T47D (cell line): Measurements from ENCODE around the gene CDHR1.

ENCODE experiments used
- DNase-seq, 2 experiments: peaks; one replicate each; pipeline versions ENCODE4 v3.0.0 to v3.0.0-alpha.2; 2011 to 2012; ENCODE audit warnings: low read depth in 1 of 2, low spot score in 1 of 2
- JUND ChIP-seq: IDR thresholded peaks from 2 replicates; pipeline ENCODE4 v1.6.1; 2012; ENCODE audit warnings: low read depth
- in situ Hi-C: cut with HindIII; loops from 2 replicates; pipeline ENCODE4 v1.10.0; 2016; ENCODE audit warnings: low sequenced_read_pairs, low pct_unique_long_range_greater_than_20kb

CDHR1 gene

GRCh38 chr10:84232376-84232775 lies 38.0 kb downstream of the CDHR1 start:
- DNase-seq: no peak
- in situ Hi-C loops: no loop called here
- TF ChIP-seq JUND: no peak

GRCh38 chr10:84233940-84234339 lies 39.6 kb downstream of the CDHR1 start:
- no peak for TF ChIP-seq JUND
- no peak for DNase-seq
- in situ Hi-C loops: no loop called here

- TF ChIP-seq JUND: no peak
- in situ Hi-C loops: no loop called here
- no peak for DNase-seq
Measured at GRCh38 chr10:84234479-84234878, 40.1 kb downstream of the CDHR1 start.

- in situ Hi-C loops: no loop called here
- no peak for TF ChIP-seq JUND
- DNase-seq: no peak
Measured at GRCh38 chr10:84235096-84235495, 40.8 kb downstream of the CDHR1 start.

GRCh38 chr10:84236807-84237198 lies 42.5 kb downstream of the CDHR1 start:
- in situ Hi-C loops: no loop called here
- TF ChIP-seq JUND: no peak

GRCh38 chr10:84237199-84238051 lies 43.1 kb downstream of the CDHR1 start:
- in situ Hi-C loops: no loop called here
- no peak for TF ChIP-seq JUND
- DNase-seq: no peak

More at GRCh38 chr10:84236807-84237198, 42.5 kb downstream of the CDHR1 start:
- no peak for DNase-seq

- no peak for TF ChIP-seq JUND
- in situ Hi-C loops: no loop called here
- no peak for DNase-seq
Measured at GRCh38 chr10:84238909-84239308, 44.6 kb downstream of the CDHR1 start.

GRCh38 chr10:84241185-84241790 lies 47.0 kb downstream of the CDHR1 start, which contains the start of gene LRIT1:
Gene LRIT1, minus strand, starts transcription at chr10:84241546. Its CDS starts 107 bp downstream, at chr10:84241439.
- no peak for DNase-seq
- TF ChIP-seq JUND: no peak
- in situ Hi-C loops: no loop called here

- DNase-seq: no peak
- in situ Hi-C loops: no loop called here
- no peak for TF ChIP-seq JUND
Measured at GRCh38 chr10:84243759-84244158, 49.4 kb downstream of the CDHR1 start.

- no peak for TF ChIP-seq JUND
- in situ Hi-C loops: no loop called here
- no peak for DNase-seq
Measured at GRCh38 chr10:84244651-84245270, 50.4 kb downstream of the CDHR1 start, which contains the start of gene RGR. Gene RGR, plus strand, starts transcription at chr10:84245053. Its CDS starts 38 bp downstream, at chr10:84245091.

- in situ Hi-C loops: no loop called here
- no peak for DNase-seq
- no peak for TF ChIP-seq JUND
Measured at GRCh38 chr10:84247496-84247895, 53.2 kb downstream of the CDHR1 start.

DNA sequence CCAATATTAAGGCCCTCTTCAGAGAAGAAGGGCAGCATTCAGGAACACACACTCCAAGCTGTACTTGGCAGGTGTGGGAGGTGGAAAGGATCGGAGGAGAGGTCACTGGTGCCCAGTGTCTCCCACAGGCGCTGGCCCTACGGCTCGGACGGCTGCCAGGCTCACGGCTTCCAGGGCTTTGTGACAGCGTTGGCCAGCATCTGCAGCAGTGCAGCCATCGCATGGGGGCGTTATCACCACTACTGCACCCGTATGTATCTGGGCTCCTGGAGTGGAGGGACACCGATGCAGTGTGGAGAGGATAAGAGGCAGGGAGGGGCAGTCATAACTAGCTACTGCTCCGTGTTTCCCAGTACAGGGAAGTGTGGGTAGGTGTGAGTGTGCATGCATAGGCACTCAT lies 54.5 kb downstream of the CDHR1 start:
- no peak for DNase-seq
- no peak for TF ChIP-seq JUND
- in situ Hi-C loops: no loop called here
